NK-92 (cell line): ENCODE data around the gene PVR.
"Not testable (repeated sequence)": the region's sequence is repeated elsewhere in the genome, so short reads cannot be mapped to it uniquely, and the experiment has no call there.

ENCODE experiments used
- DNase-seq: peaks from one replicate; lab custom pipeline; 2025; ENCODE audit not compliant: unreplicated experiment; lab: John Stamatoyannopoulos, UW

The PVR gene

DNA sequence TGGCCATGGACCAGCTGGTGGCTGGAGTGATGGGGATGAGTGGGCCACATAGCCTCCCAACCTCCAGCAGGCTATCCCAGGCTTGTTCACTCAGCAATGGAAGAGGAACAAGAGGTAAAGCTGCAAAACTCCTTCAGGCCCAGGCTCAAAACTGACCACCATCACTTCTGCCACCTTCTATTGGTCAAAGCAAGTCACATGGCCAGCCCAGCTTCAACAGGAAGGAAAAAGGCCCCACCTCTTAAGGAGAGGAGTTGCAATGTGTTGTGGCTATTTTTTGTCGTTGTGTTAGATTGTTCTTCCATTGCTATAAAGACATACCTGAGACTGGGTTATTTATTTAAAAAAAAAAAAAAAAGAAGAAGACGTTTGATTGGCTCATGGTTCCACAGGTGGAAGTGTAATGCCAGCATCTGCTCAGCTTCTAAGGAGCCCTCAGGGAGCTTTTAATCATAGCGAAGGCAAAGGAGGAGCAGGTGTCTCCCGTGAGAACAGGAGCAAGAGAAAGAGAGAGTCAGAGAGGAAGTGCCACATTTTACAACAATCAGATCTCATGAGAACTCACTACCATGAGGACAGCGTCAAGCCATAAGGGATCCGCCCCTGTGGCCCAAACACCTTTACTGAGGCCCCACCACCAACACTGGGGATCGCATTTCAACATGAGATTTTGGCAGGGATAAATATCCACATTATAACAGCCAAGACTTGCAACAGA lies 24.9 kb upstream of the PVR start:
- DNase-seq = no peak

DNA sequence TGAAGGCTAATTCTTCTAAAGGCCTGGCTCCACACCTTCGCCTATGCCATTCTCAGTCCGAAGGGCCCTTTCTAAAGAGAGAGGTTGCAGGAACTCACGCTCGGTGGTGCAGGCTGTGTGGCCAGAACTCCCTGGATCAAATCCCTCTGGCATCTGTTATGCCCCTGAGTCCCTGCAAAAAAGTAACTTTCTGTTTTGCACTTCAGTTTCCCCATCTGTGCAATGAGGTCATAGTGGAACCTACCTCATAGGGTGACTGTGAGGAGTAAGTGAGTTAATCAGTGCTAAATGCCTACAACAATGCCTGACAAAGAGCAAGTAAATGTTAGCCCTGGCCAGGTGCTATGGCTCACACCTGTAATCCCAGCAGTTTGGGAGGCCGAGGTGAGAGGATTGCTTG lies 23.0 kb upstream of the PVR start:
- no peak for DNase-seq

DNA sequence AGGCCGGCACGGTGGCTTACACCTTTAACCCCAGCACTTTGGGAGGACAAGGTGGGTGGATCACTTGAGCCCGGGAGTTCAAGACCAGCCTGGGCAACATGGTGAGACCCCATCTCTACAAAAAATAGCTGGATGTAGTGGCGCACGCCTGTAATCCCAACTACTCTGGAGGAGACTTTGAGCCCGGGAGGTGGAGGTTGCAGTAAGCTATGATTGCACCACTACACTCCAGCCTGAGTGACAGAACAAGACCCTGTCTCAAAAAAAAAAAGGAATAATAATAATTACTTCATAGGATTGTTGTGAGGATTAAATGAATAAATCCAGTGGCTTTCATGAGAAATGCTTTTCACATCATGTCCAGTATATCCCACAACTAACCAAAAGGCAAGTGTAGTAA lies 22.3 kb upstream of the PVR start:
- no peak for DNase-seq

DNA sequence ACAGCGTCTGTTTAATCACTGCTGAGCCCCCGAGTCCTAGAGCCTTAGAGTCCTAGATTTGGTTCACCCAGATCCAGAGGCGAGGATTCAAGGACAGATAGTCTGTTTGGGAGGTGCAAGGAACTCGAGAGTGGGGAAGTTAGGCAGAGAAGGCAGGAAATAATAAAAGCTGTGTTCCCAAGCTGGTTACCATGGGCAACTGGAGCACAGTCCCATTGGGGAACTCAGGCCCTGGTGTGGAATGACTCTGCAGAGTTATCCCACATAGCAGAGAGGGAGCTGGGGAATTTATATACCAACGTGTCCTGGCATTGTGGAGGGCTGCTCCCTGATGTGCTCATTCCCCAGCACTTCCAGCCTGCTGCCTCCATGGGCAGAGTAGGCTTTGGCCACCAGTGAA lies 20.6 kb upstream of the PVR start:
- no peak for DNase-seq

DNA sequence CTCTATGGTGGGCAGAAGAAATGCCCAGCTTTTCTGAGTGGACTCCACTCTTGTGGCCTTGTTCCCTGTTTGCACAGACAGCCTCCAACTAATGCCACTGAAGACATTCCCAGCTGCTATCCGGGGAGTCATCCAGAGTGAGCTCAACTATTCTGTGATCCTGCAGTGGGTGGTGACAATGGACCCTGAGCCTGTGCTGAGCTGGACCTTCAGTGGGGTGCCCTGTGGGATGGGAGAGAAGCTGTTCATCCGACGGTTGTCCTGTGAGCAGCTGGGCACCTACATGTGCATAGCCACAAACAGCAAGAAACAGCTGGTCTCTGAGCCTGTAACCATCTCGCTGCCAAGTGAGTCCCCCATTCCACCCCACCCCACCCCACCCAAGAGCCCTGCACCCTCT lies 20.1 kb upstream of the PVR start:
- no peak for DNase-seq

DNA sequence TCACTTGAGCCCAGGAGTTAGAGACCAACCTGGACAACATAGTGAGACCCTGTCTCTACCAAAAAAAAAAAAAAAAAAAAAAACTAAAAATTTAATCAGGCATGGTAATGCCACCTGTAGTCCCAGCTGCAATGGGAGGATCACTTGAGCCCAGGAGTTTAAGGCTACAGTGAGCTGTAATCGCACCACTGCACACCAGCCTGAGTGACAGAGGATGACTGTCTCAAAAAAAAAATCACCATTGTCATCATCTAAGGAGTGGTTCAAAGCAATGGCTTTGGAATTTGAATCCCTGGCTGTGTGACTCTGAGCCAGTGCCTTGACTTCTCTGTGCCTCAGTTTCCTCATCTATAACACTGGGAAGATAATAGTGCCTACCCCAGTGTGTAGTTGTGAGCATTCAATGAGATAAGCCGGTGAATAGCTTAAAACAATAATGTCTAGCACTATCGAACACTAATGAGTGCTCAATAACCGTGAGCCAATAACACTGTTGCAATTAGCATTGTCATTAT lies 18.8 kb upstream of the PVR start:
- DNase-seq = no peak

DNA sequence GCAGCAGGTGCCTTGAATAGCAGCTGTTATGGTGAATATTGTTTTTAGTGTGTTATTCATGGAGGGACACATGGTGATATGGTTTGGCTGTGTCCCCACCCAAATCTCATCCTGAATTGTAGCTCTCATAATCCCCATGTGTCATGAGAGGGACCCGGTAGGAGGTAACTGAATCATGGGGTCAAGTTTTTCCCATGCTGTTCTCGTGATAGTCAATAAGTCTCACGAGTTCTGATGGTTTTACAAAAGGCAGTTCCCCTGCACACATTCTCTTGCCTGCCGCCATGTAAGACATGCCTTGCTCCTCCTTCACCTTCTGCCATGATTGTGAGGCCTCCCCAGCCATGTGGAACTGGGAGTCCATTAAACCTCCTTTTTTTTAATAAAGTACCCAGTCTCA lies 18.1 kb upstream of the PVR start:
- DNase-seq = not testable (repeated sequence)

DNA sequence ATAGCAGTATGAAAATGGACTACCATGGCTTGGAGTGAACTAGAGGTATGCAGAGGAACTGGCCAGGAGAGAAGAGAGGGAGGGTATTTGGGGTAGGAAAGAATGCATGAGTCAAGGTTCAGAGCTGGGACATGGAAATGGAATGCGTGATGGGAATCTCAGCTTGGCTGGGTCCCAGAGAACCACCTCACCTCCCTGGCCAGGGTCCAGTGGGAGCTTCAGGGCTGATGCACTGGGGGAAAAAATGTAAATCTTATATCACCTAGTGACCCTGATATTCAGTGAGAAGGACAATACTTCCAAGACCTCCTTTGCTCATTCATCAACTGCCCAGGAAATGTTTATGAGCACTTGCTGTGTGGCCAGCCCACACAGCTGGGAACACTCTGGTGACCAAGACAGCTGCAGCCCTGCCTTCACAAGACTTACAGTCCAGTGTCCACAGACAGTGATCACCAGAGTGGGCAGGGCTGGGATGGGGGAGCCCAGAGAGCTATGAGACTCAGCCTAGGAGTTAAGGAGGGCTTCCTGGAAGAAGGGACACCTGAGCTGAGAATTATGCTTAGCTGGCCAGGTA lies 17.6 kb upstream of the PVR start:
- no peak for DNase-seq

DNA sequence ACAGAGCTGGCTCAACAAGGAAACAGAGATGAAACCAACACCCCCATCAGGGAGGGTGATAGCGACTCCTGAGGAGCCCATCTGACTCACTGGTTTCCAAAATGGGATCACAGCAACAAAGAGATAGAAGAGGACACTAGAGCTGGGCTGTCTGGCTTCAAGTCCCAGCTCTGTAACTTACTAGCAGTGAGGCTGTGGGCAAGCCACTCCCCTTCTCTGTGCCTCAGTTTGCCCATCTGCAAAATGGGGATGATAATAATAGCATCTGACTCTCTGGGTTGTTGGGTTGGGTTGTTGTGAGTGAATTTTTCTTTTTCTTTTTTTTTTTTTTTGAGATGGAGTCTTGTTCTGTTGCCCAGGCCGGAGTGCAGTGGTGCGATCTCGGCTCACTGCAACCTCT lies 16.1 kb upstream of the PVR start:
- no peak for DNase-seq

DNA sequence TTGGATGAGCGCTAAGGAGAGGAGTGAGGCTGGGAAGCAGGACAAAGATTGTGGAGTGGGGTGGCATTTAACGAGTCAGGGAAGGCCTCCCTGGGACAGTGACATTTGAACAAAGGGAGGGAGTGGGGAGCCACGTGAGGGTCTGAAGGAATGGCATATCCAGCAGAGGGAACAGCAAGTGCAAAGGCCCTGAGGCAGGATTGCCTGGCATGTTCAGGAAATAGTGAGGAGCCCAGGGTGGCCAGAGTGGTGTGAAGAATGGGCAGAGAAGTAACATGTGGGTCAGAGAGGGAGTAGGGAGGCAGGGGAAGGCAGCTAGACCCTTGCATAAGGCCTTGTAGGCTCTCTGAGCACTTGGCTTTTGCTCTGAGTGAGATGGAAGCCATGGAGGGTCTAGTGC lies 14.9 kb upstream of the PVR start:
- no peak for DNase-seq

DNA sequence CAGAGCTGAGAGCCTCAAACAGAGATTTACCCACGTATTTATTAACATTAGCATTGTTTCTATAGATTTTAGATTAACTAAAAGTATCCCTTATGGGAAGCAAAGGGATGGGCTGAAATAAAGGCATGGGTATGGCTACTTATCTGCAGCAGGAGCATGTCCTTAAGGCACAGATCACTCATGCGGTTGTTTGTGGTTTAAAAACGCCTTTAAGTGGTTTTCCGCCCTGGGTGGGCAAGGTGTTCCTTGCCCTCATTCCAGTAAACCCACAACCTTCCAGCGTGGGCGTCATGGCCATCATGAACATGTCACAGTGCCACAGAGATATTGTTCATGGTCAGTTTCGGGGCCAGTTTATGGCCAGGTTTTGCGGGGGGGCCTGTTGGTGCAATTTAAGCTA lies 12.1 kb upstream of the PVR start:
- DNase-seq = not testable (repeated sequence)

DNA sequence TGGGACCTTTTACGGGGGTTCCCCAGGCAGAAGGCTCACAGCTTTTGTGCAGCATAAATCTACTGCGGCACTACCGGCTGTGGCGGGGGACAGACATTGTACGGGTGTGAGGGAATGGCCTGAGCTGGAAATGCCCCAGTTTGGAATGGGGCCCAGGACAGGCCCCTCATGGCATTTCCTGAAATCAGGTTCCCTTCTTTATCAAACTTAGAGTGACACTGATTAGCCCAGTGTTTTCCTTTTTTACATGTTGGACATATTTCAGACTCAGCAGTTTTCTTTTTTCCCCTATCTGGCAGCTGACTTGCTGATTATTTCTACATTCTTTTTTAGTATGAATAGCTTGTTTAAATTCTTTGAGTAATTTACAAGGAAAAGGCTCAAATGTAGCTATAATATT lies 9.7 kb upstream of the PVR start:
- not testable (repeated sequence) for DNase-seq

DNA sequence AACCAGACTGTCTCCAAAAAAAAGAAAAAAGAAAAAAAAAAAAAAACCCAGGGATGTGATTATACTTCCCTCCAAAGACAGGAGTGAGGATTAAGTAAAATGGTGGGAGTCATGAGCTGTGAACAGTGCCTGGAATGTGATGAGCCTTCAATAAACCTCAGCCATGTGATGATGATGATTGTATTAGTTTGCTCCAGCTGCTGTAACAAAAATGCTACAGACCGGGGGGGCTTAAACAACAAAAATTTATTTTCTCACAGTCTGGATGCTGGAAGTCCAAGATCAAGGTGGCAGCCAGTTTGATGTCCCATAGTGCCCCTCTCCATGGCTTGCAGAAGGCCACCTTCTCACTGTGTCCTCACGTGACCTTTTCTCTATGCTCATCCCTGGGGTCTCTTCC lies 8.9 kb upstream of the PVR start:
- no peak for DNase-seq

DNA sequence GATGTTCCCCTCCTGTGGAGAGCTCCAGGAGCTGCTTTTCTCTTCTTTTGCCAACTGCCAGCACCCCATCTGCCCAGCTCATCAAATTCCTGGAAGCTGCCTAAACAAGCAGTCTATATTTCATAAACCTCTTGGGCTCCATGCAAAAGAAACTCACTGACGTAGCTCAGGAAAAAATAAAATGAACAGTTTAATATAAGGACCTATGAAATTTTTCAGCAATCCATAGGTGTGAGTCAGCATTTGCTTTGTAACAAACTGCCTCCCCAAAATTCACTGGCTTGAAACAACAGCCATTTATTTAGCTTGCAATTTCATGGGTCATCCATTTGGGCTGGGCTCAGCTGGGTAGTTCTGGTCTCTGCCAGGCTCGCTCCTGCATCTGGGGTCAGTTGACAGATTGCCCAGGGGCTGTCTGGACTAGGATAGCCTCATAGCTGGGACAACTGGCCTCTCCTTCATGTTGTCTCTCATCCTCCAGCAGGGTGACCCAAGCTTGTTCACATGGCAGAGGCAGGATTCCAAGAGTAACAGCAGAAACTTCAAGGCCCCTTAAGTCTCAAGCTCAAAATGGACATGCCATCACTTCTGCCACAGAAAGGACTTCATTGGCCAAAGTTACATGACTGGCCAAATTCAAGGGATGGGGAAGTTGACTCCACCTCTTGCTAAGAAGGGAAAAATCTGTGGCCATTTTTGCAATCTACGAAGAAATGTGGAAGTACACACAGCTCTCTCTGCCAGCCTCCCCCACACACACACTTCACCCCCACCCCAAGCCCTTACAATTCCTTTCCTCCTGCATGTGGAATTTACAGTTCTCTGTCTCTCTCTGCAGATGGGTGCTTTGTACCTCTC lies 7.9 kb upstream of the PVR start:
- no peak for DNase-seq

DNA sequence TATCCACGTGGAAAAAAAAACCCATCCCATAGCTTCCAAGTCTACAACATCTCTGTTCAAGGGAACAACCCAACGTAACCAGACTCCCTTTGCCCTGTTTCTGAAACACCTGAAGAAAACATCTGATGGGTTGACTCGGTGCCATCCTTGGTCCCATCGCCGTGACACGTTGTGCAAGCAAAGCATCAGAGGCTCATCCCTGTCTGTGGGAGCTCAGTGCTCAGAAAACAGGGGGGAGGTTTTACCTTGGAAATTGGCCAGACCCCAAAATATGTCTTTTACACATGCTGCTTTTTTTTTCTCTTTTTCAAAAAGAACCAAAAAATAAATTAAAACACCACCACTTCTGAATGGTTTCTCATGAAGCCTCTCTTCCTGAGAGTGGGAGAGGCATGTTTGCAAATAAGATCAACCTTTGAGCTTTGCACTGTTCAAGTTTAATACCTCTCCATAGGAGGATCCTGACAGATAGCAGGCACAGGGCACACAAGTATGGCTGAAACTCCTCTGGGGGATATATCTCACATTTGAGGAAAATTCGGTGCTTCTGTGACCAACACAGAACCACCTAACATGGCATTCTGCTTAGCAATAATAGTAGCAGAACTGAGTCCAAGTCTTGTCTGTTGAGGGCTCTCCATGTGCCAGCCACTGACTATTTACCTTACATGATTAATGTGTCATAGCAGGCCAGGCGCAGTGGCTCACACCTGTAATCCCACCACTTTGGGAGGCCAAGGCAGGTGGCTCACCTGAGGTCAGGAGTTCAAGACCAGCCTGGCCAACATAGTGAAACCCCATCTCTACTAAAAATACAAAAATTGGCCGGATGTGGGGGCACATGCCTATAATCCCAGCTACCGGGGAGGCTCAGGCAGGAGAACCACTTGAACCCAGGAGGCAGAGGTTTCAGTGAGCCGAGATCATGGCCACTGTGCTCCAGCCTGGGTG lies 7.0 kb upstream of the PVR start:
- DNase-seq = no peak

DNA sequence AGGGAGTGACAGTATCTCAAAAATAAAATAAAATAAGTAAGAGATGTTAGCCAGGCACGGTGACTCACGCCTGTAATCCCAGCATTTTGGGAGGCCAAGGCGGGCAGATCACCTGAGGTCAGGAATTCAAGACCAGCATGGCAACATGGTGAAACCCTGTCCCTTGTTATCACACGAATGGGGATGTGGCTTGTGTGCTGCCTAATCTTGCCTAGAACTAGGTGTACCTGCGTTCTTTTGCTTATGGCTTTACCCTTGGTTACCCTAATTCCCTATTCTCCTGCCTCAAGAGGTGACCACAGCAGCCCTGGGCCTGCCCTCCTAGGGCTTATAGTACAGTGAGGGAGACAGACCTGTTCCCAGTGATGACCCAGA lies 6.3 kb upstream of the PVR start:
- no peak for DNase-seq

DNA sequence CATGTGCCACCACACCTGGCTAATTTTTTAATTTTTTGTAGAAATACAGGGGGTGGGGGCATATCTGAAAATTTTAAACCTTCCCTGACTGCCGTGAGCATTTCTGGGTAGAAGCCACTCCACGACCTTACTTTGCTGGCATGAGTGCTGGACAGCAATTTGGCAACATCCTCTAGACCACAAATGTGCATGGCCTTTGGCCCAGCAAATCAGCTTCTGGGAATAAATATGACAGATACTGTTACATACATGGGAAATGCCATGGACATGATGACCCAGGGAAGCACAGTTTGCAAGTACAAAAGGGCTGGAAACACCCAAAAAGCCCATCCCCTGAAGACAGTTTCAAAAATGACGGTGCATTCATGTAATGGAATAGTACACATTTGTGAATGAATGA lies 3.2 kb upstream of the PVR start:
- no peak for DNase-seq

DNA sequence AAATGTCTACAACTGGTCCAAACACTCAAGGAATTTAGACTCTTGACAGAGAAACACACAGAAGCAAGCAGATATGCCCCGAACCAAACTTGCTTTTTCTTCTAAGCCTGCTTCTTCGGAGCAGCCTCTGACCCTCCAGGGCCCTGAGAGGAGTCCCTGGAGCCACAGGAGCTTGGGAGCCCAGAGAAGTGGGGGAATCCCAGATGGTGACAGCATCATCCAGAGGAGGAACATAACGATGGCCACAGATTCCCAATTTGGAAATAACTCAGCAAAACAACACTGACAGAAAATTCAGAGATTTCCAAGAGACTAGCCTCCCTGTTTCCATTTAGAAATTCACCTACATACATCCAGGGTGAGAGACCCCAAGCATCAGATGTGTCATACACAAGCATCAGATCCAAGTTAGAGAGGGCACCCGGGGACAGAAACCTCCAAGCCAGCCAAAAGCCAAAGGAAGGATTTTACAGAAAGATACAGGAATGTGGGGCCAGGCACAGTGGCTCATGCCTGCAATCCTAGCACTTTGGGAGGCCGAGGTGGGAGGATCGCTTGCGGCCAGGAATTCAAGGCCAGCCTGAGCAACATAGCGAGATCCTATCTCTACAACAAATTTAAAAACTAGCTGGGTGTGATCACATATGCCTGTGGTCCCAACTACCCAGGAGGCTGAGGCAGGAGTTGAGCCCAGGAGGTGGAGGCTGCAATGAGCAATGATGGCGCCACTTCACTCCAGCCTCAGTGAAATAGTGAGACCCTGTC lies 2.0 kb upstream of the PVR start:
- DNase-seq = no peak

DNA sequence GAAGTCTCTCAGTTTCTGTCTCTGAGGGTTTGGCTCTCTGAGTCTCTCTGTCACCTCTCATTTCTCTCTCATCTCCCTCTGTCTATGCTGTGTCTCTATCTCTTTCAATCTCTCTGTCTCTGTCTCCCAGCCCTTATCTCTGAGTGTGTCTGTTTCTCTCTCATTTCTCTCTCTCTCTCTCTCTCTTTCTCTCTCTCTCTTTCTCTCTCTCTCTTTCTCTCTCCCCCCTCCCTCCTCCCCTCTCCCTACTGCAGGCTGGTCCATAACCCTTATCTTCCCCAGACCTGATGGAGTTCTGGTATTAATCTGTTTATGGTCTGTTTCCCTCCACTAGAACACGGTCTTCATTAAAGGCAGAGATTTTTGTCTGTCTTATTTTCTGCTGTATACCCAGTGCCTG lies 1.3 kb upstream of the PVR start:
- DNase-seq = no peak

DNA sequence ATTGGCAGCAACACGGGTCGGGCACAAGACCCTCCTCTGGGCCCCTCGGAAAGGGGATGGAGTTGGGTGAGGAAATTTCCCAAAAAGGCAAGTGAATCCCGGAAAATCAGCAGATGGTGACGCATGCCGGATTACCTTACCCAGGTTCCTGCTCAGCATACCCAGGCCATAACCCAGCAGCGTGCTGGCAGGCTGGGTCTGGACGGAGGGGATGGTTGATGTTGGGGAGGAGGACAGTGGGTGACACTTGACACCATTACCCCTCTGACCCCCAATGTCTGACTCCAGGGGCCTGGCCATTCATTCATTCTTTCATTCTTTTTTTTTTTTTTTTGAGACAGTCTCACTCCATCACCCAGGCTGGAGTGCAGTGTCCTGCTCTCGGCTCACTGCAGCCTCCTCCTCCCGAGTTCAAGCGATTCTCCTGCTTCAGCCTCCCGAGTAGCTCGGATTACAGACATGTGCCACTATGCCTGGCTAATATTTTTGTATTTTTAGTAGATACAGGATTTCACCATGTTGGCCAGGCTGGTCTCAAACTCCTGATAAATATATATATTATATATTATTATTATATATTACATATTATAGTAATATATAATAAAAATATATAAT lies 799 bp downstream of the PVR start:
- no peak for DNase-seq
